Measurements from ENCODE around the gene GABPB2. TPM values are rescaled to one million over a fixed set of nuclear protein-coding genes. Genes with fewer than 3 reads are reported as not detected.

The GABPB2 gene
- 3.0 and 6.1 TPM in 2 replicates for polyA plus RNA-seq

GRCh38 chr1:151070474-151071276, at the start of gene GABPB2:
GABPB2 (plus strand) TSS chr1:151070761; CDS start chr1:151088190, 17,429 bp downstream.

DNA sequence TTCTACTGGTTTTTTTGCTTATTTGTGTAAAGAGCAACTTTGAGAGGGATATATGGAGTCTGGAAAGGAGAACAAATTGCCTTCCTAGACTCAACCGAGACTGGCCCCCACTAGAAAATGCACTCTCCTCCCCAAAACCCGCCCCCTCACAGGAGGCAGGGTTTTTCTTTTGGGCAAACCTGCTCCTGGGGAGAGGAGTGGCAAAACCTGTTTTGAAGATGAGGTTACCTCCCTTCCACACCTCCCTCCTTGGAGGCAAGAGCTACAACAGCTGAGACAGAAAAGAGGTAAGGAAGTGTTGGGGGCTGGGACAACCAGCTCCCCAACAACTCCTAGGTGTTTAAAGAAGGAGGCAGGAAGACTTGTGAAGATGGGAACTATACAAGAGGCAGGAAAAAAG, 34.2 kb upstream of the GABPB2 start, which contains the start of gene BNIPL:
BNIPL (plus strand) TSS at position 231 of the 400 bp plus-strand sequence; CDS start at position 371, 140 bp downstream.

DNA sequence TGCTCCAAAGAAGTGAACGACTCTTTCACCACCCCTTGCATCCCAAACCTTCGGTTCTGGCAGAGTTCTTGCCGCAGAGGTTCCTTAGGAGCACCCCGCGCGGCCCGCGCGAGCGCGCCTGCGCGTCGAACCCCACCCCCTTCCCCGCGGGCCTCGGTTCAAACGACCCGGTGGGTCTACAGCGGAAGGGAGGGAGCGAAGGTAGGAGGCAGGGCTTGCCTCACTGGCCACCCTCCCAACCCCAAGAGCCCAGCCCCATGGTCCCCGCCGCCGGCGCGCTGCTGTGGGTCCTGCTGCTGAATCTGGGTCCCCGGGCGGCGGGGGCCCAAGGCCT, 23.0 kb upstream of the GABPB2 start, which contains the start of gene C1orf56:
C1orf56 (plus strand) TSS at position 161 of the 334 bp plus-strand sequence; CDS start at position 258, 97 bp downstream.

DNA sequence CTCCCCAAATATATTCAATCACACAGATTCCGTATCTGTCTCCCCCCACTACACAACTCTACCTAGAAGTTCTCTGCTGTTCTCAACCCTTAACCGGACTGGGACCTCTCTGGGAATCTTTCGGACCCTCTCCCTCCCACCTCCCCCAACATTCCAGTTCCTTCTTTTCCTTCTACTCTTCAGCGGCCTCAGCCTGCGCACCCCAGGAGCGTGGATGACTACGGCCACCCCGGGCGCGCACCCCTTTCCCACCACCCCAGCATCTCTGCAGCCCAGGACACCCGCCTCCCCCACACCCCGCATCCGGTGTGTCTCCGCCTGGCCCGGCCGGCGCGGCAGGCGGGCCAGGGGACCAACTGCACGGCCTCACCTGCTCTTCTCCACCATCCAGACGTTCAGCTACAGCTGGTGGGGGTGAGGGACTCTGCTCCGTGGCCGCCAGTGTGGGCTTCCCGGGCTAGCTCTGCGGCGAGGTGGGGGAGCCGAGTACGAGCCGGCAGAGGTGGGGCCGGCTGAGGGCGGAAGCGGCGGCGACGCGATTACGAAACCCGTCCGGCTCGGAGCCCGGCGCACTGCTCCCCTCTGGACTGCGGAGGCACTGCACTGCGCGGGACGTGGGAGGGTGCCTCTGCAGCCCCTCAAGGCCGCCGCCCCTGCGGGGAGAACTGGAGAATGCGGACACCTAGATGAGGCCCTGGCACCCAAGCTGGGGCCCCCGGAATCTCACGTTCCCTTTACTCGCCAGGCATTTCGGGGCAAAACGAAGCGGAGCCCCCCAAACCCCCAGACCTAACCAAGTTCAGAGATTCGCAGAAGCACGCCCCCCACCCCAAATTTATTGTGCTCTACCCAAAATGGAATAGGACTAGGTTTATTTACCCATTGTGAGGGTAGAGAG, 11.2 kb upstream of the GABPB2 start, which contains the start of gene CDC42SE1:
CDC42SE1 (minus strand) TSS at position 514 of the 898 bp plus-strand sequence. CDS start 3,892 bp downstream, outside the sequence.

GRCh38 chr1:151060007-151060656, 10.4 kb upstream of the GABPB2 start, which contains the start of gene MLLT11:
MLLT11 (plus strand) TSS chr1:151060397; CDS start chr1:151067225, 6,828 bp downstream.

GRCh38 chr1:151146412-151147131, 76.0 kb downstream of the GABPB2 start, which contains the start of gene SEMA6C:
SEMA6C (minus strand) TSS chr1:151146631; CDS start chr1:151142621, 4,010 bp downstream.

GRCh38 chr1:151156515-151156819, 85.9 kb downstream of the GABPB2 start, which contains the start of gene TNFAIP8L2:
TNFAIP8L2 (plus strand) TSS chr1:151156649; CDS start chr1:151158698, 2,049 bp downstream.

DNA sequence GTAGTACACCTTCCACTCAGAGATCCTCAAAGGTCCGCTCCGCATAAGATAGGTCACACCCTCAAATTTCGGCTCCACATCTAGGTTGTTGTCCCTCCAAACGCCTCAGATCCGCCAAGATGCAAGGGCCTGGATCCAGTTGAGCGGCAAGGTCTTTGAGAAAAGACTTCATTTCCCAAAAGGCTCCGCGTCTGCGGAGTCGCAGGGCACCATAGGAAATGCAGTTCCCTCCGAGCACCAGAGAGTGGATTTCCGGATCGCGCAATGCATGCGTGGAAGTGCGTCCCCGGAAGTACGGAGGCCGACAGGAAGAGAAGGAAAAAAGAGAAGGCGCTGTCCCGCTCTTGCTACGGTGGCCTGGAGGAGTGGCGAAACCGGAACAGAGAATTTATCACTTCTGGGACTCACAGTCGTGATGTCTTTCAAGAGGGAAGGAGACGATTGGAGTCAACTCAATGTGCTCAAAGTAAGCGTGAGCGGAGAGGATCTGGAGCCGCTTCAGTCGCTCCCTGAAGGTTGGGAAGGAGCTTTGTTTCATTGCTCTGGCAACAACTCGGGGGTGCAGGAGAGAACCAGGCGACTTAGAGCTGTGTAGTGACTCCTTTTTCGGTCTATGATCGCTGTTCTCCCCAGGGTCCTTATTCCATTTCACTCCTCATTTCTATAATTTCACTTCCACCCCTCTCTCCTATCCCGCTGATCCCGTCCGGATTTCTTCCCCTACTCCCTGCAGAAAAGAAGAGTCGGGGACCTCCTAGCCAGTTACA, 95.4 kb downstream of the GABPB2 start, which contains the start of the genes LYSMD1 and SCNM1:
LYSMD1 (minus strand) TSS at position 165 of the 767 bp plus-strand sequence. CDS start 644 bp downstream, outside the sequence.
SCNM1 (plus strand) TSS at position 407 of the 767 bp plus-strand sequence; CDS start at position 416, 9 bp downstream.

Other genes starting within 250 kb of the GABPB2 start
- 13.5 and 18.7 TPM in 2 replicates for gene ARNT, start 194.2 kb upstream of the GABPB2 start, polyA plus RNA-seq
- not detected in 2 replicates for gene CTXND2, start 183.6 kb upstream of the GABPB2 start, polyA plus RNA-seq
- 7.4 and 12.1 TPM in 2 replicates for gene SETDB1, start 144.4 kb upstream of the GABPB2 start, polyA plus RNA-seq
- gene CERS2, start 95.9 kb upstream of the GABPB2 start, polyA plus RNA-seq = 2.0 and 2.5 TPM in 2 replicates
- not detected in 2 replicates for gene ANXA9, start 88.5 kb upstream of the GABPB2 start, polyA plus RNA-seq
- 0.55 and 1.1 TPM in 2 replicates for gene MINDY1, start 63.9 kb upstream of the GABPB2 start, polyA plus RNA-seq
- 13.0 and 22.9 TPM in 2 replicates for gene PRUNE1, start 62.3 kb upstream of the GABPB2 start, polyA plus RNA-seq
- gene BNIPL, start 34.2 kb upstream of the GABPB2 start, polyA plus RNA-seq = 0.26 and 0.60 TPM in 2 replicates
- 12.8 and 18.3 TPM in 2 replicates for gene C1orf56, start 23.0 kb upstream of the GABPB2 start, polyA plus RNA-seq
- 11.7 and 17.5 TPM in 2 replicates for gene CDC42SE1, start 11.1 kb upstream of the GABPB2 start, polyA plus RNA-seq
- gene MLLT11, start 10.4 kb upstream of the GABPB2 start, polyA plus RNA-seq = 149 and 204 TPM in 2 replicates
- gene SEMA6C, start 75.9 kb downstream of the GABPB2 start, polyA plus RNA-seq = 0.95 and 2.5 TPM in 2 replicates
- gene TNFAIP8L2, start 85.9 kb downstream of the GABPB2 start, polyA plus RNA-seq = not detected in 2 replicates
- gene LYSMD1, start 95.1 kb downstream of the GABPB2 start, polyA plus RNA-seq = 19.2 and 19.6 TPM in 2 replicates
- gene SCNM1, start 95.4 kb downstream of the GABPB2 start, polyA plus RNA-seq = 138 and 168 TPM in 2 replicates
- gene TMOD4, start 105.2 kb downstream of the GABPB2 start, polyA plus RNA-seq = not detected in 2 replicates
- 9.7 and 12.8 TPM in 2 replicates for gene VPS72, start 119.4 kb downstream of the GABPB2 start, polyA plus RNA-seq
- 2.9 and 3.3 TPM in 2 replicates for gene PIP5K1A, start 127.8 kb downstream of the GABPB2 start, polyA plus RNA-seq
- 80.4 and 119 TPM in 2 replicates for gene PSMD4, start 184.0 kb downstream of the GABPB2 start, polyA plus RNA-seq
- gene ZNF687, start 211.5 kb downstream of the GABPB2 start, polyA plus RNA-seq = 0.07 and 0.34 TPM in 2 replicates